ENCODE results near the gene IL10.
"Not testable (repeated sequence)": the region's sequence is repeated elsewhere in the genome, so short reads cannot be mapped to it uniquely, and the experiment has no call there.

The IL10 gene

GRCh38 chr1:206792939-206793607, 20.8 kb upstream of the IL10 start:
- no peak for FAIRE-seq

DNA sequence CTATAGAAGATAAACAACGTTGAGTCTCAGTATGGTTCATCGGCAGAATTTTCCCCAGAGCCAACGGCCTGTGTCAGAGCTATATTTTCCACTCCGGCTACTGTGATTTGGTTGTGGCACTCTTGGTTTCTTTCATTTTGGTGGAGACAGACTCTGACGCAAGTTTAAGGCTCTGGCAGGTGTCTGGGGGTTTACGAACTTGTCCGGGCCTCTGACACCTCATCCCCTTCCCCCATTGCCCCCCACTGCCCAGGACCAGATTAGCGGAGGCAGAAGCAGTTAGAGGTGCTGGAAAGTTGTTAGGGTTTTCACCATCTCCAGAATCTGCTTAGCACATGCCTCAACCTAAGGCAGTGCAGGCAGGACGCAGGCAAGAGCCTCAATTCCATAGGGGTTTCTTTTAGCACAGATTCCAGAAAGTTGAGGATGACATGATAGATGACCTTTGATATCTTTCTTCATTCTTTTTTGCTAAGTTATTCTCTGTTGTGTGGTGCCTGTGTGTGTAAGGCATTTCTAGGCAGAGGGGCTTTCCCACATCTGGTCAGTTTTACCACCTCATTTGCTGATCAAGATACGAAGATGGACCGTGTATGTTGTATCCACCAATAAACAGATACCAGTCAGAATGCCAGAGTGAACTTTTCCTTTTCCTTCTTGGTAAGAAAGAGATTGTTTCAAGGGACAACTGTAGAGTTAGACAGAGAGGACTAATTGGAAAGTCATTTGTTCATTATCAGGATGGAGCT, 18.4 kb upstream of the IL10 start:
- no peak for FAIRE-seq

GRCh38 chr1:206788487-206789050, 16.3 kb upstream of the IL10 start:
- FAIRE-seq: no peak

GRCh38 chr1:206787891-206788290, 15.6 kb upstream of the IL10 start:
- FAIRE-seq: no peak

- FAIRE-seq: no peak
Measured at GRCh38 chr1:206786212-206786886, 14.1 kb upstream of the IL10 start.

GRCh38 chr1:206785182-206785765, 13.0 kb upstream of the IL10 start:
- no peak for FAIRE-seq

GRCh38 chr1:206784471-206784903, 12.2 kb upstream of the IL10 start:
- FAIRE-seq: no peak

DNA sequence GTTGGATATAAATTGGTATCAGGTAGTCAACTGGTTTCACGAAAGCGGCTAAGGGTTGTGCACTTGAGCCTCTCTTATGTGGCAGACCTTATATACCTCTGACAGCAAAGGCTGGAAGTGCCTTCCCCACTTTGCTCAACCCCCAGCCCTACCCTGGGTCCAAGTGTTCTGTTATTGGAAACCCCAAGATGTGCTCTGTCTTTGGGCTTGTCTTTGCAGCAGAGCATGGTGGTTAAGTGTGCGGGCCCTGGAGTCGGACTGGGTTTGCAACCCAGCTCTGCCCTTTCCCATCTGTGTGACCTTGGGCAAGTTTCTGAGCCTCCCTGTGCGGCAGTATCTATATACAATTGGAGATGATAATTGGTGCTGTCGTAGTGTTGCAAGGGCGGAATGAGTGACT, 11.2 kb upstream of the IL10 start:
- no peak for FAIRE-seq

GRCh38 chr1:206782448-206782847, 10.2 kb upstream of the IL10 start:
- FAIRE-seq: no peak

GRCh38 chr1:206779638-206780037, 7.3 kb upstream of the IL10 start:
- no peak for FAIRE-seq

- FAIRE-seq: not testable (repeated sequence)
Measured at GRCh38 chr1:206778911-206779310, 6.6 kb upstream of the IL10 start.

DNA sequence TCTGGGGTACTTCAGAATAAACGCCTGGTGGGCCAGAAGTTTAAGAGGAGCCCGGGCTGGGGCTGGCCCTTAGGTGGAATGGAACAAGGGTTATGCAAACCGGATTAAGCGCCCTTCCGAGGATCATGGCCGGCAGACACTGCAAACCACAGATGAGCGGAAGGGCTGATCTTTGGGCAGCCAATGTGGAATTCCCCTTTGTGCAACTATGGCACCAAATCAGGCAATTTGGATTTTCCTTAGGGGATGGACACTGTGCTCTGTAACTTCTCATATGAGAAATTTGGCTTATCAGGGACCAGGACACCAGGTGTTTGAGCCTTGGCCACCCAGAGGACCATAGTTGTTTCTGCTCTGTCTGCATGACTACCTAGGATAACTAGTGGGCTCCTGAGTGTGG, 5.7 kb upstream of the IL10 start:
- FAIRE-seq: no peak

- FAIRE-seq: no peak
Measured at GRCh38 chr1:206776229-206776628, 3.9 kb upstream of the IL10 start.

DNA sequence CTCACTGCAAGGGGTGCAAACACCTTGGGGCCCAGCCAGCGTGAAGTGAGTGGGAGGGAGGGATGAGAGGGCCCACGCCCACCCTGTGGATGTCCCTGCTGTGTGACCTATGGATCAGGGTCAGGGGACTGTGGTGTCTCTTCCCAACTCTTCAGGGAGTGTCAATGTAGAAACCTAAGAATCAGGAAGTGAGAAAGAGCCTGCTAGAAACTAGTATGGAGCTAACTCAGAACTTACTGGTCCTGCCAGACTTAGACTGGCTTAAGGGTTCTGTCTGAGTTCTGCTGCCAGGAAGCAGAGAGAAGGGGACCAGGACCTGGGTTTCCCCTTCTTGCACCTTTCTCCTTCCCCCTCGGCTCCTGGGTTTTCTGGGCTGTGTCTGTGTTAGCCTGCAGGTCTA, 1.8 kb upstream of the IL10 start:
- no peak for FAIRE-seq

DNA sequence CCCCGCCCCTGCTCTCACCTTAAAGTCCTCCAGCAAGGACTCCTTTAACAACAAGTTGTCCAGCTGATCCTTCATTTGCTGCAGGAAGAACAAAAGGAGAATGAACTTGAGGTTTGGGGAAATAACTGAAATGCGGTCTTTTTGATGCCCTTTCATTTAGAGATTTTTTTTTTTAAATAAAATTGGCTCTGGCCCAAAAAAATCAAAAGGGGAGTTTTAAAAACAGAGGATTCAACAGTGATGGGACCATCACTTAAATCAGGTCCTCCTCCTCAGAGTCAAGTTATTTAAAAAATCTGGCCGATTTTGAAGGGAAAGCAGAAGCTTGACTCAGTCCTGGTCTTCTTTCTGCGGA, 979 bp downstream of the IL10 start:
- FAIRE-seq: no peak

GRCh38 chr1:206770531-206771337, 1.6 kb downstream of the IL10 start, which contains the start of gene IL19:
IL19 (plus strand) TSS chr1:206770773; CDS start chr1:206836663, 65,890 bp downstream.
- FAIRE-seq: no peak

GRCh38 chr1:206769304-206769731, 3.0 kb downstream of the IL10 start:
- no peak for FAIRE-seq

DNA sequence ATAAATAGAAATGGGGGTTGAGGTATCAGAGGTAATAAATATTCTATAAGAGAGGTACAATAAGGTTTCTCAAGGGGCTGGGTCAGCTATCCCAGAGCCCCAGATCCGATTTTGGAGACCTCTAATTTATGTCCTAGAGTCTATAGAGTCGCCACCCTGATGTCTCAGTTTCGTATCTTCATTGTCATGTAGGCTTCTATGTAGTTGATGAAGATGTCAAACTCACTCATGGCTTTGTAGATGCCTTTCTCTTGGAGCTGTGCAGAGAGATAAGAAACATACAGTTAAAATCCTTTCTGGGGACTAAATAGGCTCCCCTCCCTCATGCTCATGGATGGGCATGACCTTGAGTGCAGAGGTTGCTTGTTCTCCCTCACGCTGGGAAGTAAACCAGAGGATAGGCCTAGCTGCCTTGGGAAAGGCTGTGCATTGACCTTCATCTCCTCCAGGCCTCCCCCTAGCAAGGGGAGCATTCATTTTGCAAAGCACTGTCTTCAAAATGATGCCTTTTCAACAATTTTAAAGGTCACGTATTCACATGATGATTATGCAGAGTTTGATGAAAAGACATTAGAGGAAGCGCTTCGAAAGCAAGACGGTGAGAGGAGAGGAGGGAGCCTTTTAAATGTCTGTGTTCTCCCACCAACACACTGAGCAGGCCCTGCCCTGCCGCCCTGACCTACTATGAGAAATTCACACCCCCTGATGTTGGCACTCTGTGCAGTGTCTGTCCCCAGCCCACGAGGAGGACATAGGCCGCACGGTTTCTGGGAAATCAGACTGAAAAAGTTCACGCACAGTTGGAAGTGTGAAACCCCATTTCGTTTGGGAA, 3.6 kb downstream of the IL10 start:
- FAIRE-seq: no peak

DNA sequence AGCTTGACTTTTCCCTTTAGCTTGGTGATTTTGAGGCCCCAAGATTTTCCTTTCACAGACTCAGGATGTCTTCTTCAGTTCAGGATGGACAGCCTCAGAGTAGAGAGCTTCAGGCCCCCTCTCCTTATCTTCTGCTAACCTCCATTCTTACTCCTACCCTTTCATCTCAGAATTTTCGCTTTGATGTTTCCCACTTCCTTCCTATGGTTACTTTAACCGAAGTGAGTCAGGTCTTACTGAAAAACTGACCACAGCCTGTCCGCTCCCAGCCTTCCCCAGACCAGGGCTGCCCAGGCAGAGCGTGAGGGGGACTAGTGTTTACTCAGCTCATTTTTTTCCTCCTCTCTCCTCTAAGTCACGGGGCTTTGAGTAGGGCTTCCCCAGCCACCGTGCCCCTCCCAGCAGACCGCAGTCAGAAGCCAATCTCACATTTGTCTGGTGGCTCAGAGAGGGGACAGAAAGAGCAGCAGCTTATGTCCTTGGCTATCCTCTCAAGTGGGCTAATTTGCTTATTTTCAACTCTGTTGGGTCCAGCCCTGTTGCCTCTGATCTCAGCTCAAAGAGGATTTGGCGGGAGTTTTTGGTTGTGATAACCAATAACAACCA, 5.9 kb downstream of the IL10 start:
- FAIRE-seq: no peak

- FAIRE-seq: not testable (repeated sequence)
Measured at GRCh38 chr1:206765771-206766170, 6.5 kb downstream of the IL10 start.
